Measurements from ENCODE around the gene PRTN3.

PRTN3 gene

DNA sequence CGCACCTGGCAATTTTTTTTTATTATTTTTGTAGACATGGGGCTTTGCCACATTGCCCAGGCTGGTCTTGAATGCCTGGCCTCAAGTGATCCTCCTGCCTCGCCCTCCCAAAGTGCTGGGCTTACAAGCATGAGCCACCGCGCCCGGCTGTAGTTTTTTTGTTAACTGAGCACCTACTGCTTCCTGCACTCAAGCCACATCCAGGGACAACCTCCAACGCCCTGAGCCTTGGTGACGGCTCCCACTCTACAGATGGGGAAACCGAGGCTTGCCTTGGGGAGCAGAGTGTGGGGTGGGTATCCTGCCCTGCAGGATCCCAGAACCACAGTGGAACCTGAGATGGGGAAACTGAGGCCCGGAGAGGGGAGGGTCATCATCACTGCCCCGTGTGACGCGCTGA, 14.3 kb downstream of the PRTN3 start:
- DNase-seq = no peak
- in situ Hi-C loops (cut with HindIII; ENCODE audit: low pct_ligation_motif_present, low pct_unique_long_range_greater_than_20kb, low sequenced_read_pairs) = no loop called here

DNA sequence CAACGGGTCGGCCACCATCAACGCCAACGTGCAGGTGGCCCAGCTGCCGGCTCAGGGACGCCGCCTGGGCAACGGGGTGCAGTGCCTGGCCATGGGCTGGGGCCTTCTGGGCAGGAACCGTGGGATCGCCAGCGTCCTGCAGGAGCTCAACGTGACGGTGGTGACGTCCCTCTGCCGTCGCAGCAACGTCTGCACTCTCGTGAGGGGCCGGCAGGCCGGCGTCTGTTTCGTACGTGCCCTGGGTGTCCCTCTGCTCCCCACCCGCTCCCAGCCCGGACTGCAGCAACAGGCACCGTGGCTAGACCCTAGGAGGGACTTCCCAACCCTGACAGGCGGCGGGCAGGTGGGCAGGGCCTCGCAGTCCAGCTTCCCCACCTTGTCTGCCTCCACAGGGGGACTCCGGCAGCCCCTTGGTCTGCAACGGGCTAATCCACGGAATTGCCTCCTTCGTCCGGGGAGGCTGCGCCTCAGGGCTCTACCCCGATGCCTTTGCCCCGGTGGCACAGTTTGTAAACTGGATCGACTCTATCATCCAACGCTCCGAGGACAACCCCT, 14.8 kb downstream of the PRTN3 start:
- no peak for DNase-seq
- in situ Hi-C loops (cut with HindIII; ENCODE audit: low pct_ligation_motif_present, low pct_unique_long_range_greater_than_20kb, low sequenced_read_pairs) = no loop called here

DNA sequence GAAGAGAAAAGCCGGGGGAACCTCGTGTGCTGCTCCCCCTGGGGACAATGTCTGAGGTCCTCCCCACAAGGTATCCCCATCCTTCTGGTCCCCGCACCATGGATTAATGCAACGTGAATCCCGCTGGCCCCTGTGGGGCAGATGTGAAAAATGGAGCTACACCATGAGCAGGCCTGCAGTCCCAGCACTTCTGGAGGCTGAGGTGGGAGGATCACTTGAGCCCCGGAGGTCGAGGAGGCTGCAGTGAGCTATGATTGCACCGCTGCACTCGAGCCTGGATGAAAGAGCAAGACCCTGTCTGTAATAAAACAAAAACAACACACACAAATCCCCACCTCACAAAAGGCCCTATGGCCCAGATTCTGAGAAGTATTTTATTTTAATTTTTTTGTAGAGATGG, 17.5 kb downstream of the PRTN3 start:
- no peak for DNase-seq

DNA sequence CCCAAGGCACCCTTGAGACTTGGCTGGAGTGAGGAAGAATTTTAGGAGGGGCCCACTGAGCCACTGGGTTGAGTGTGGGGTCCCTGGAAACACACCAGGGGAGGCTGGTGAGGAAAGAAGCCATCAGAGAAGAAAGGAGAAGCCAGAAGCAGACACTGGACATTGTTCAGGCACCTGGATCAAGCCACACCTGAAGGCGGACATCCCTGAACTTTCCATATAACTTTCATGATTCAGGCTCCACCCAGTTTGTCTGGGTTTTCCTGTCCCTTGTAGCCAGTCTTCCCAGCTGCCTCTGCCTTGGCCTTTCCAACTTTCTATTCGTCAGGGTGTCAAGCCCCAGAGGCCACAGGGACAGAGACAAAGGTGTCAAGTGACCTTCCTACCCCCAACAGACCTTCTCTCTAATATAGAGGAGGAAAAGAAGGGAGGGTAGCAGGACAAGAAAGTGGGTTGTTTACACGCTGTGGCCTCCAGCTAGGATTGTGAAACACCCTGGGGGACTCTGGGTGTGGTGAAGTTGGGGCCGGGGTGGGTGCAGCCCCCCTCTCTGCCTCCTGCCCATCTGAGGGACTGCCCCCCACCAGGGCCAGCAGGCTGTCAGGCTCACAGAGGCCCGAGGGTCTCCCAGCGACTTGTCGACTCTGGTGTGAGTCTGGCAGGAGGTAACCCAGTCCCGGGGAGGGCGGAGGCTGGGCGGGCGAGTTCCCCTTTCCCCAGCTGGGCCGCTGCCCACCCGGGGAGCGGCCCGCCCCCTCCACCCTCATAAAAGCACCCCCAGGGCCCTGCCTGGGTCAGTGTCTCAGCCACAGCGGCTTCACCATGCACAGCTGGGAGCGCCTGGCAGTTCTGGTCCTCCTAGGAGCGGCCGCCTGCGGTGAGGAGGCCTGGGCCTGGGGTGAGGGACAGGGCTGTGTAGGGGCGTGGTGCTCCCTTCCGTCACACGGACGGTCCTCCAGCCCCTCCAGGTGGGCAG, 18.4 kb downstream of the PRTN3 start, which contains the start of gene CFD:
TSS of gene CFD (plus strand) at position 797 of the 976 bp plus-strand sequence. CDS start at position 823, 26 bp downstream.
- in situ Hi-C loops (cut with HindIII; ENCODE audit: low pct_ligation_motif_present, low pct_unique_long_range_greater_than_20kb, low sequenced_read_pairs) = no loop called here
- no peak for DNase-seq

More for the DNA sequence above, 17.5 kb downstream of the PRTN3 start:
- in situ Hi-C loops (cut with HindIII; ENCODE audit: low pct_ligation_motif_present, low pct_unique_long_range_greater_than_20kb, low sequenced_read_pairs) = no loop called here

DNA sequence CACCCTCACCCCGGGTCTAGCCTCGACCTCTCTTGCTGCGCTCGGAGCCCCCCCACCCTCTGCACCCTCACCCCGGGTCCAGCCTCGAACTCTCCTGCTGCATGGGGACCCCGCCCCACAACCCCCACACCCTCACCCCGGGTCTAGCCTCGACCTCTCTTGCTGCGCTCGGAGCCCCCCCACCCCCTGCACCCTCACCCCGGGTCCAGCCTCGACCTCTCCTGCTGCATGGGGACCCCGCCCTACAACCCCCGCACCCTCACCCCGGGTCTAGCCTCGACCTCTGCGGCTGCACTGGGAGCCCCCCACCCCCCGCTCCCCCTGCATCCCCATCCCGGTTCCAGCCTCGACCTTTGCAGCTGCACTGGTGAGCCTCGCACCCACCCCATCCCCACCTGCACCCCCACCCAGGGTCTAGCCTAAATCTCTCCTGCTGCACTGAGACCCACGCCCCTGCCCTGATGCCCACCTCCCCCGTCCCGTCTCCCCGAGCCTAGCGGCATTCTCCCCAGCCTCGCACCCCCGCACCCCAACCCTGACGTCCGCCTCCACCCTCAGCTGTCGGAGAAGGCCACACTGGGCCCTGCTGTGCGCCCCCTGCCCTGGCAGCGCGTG, 20.4 kb downstream of the PRTN3 start:
- in situ Hi-C loops (cut with HindIII; ENCODE audit: low pct_ligation_motif_present, low pct_unique_long_range_greater_than_20kb, low sequenced_read_pairs) = no loop called here
- no peak for DNase-seq

DNA sequence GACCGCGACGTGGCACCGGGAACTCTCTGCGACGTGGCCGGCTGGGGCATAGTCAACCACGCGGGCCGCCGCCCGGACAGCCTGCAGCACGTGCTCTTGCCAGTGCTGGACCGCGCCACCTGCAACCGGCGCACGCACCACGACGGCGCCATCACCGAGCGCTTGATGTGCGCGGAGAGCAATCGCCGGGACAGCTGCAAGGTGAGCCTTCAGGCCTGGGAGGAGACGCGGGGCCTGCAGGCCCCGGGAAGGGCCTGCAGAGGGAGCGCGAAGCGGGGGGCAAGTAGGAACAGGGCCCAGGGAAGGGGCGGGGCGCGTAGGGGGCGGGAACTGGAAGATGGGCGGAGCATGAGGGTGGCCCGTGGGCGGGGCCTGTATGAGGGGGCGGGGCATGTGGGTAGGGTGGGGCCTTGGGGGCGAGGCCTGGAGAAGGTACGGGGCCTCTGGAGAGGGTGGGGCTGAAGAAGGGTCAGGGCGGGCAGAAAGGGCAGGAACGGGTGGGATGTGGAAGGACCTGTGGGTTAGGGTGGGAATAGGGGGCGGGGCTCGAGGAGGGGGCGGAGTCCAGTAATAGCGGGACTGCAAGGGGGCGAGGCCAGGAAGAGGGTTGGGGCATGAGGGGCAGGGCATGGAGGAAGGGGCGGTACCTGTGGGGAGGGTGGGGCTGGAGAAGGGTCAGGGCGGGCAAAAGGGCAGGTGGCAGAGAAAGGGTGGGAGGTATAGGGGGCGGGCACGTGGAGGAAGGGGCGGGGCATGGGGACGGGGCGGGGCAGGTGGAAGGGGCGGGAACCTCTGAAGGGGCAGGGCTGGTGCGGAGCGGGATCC, 21.2 kb downstream of the PRTN3 start:
- in situ Hi-C loops (cut with HindIII; ENCODE audit: low pct_ligation_motif_present, low pct_unique_long_range_greater_than_20kb, low sequenced_read_pairs) = no loop called here
- DNase-seq = no peak

DNA sequence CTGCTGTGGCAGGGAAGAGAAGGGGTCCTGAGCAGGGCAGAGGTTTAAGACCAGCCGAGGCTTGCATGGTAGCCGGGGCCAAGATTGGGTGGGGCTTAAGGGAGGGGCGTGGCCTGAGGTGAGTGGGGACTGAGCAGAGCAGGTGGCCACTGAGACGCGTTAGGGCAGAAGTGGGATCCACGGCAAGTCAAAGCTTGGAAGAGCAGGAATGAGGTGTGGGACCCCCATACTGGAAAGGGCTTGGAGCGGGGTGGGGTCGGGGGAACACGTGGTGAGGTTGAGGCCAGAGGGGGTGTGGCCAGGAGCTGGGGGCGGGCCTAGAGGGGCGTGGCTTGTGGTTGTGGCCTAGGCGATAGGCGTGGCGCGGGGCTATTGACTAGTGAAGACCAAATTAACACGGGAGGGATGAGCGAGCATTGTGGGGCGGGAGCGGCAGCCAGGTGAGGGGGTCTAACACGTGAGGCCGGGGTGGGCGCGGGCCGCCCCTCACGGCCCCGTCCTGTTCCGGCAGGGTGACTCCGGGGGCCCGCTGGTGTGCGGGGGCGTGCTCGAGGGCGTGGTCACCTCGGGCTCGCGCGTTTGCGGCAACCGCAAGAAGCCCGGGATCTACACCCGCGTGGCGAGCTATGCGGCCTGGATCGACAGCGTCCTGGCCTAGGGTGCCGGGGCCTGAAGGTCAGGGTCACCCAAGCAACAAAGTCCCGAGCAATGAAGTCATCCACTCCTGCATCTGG, 21.9 kb downstream of the PRTN3 start:
- DNase-seq = no peak
- in situ Hi-C loops (cut with HindIII; ENCODE audit: low pct_ligation_motif_present, low pct_unique_long_range_greater_than_20kb, low sequenced_read_pairs) = no loop called here

DNA sequence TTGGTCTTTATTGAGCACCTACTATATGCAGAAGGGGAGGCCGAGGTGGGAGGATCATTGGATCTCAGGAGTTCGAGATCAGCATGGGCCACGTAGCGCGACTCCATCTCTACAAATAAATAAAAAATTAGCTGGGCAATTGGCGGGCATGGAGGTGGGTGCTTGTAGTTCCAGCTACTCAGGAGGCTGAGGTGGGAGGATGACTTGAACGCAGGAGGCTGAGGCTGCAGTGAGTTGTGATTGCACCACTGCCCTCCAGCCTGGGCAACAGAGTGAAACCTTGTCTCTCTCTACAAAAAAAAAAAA, 22.5 kb downstream of the PRTN3 start:
- in situ Hi-C loops (cut with HindIII; ENCODE audit: low pct_ligation_motif_present, low pct_unique_long_range_greater_than_20kb, low sequenced_read_pairs) = no loop called here
- DNase-seq = no peak

DNA sequence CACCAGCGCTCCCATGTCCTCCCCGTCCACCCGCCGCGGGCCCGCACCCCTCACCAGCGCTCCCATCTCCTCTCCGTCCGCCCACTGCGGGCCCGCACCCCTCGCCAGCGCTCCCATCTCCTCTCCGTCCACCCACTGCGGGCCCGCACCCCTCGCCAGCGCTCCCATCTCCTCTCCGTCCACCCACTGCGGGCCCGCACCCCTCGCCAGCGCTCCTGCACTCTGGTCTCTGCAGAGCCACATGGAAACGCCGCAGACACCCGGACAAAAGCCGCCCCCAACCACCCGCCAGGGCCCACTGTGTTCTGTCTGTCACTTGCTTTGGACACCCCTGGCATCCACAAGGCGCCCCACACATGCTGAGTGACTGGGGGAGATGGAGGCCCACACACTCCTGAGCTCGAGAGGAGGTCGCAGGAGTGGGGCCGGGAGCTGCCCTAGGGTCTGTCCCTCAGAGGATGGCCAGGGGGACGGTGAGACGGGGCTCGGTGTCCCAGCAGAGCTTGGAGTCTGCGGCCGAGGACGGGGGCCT, 26.0 kb downstream of the PRTN3 start:
- in situ Hi-C loops (cut with HindIII; ENCODE audit: low pct_ligation_motif_present, low pct_unique_long_range_greater_than_20kb, low sequenced_read_pairs) = no loop called here
- DNase-seq = no peak

DNA sequence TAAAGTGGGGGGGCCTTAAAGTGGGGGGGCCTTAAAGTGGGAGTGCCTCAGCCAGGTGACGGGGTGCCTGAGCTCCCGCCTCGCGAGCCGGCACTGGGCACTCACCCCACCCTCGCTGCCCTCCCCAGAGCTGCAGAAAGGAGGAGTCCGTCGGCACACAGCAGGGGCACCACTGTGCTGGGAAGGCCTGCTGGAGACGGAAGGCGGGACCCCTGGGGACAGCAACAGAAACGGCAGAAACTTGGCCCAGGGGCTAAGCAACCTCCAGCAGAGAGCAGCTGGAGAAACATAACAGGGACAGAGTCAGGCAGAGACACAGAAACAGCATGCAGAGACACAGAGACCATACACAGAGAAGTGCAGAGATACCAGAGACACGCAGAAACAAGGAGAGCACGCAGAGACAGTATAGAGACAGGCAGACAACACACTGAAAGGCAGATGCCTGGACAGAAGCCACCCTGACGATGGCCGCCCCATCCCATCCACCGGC, 26.5 kb downstream of the PRTN3 start:
- in situ Hi-C loops (cut with HindIII; ENCODE audit: low pct_ligation_motif_present, low pct_unique_long_range_greater_than_20kb, low sequenced_read_pairs) = no loop called here
- DNase-seq = no peak

DNA sequence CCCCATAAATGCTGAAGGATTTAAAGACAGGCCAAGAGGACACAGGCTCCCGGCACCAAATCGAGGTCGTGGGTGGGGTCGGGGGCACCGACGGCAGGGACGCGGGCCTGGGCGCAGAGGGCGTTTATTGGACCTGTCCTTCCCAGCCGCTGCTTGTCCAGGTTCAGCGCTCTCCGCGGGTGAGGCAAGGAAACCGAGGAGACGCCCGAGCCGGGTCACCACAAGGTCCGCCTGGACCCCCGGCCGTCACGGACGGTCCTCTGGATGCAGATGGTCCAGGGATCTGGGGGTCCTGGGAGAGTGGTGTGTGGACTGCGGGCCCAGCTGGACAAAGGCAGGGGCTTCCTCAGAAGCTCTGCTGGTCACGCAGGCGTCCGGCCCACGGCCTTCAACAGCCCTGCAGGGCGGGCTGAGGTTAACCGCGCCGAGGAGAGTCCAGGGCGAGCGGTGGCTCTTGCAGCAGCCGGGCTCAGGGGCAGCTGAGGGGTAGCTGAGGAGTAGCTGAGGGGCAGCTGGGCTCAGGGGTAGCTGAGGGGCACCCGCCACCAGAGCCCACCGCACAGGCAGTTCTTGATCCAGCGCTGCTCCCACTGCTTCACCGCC, 27.2 kb downstream of the PRTN3 start:
- DNase-seq = no peak
- in situ Hi-C loops (cut with HindIII; ENCODE audit: low pct_ligation_motif_present, low pct_unique_long_range_greater_than_20kb, low sequenced_read_pairs) = no loop called here

DNA sequence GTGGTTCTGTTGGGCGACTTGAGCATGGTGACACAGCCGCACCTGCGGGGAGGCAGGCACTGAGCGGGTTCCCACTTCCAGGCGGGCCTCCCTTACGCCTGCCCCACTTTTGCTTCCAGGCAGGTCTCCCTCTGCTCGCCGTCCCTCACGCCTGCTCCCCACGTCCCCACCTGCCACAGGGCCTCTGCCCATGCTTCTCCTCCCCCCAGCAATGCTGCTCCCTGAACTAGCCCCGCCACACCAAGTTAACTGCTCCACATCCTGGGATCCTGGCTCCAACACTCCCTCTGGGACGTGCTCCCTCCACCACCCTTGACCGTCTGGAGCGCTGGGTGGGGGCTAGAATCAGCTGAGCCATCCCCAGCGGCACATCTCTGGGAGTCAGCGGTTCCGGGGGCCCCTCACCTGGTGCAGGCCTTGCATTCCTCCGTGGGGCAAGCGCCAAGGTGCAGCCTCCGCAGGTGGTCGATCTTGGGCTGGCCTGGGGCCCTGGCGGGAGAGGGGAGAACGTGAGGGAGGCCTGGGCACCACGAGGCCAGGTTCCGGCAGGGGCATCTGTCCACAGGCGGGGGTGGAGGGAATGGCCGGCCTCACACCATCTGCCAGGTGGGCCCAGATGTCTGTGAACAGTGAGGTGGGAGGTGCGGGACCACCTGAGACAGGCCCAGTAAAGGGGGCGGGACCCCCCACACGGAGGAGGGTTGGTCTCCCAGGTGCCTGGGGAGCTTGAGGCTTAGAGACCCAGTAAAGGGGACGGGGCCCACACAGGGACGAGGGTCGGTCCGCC, 27.9 kb downstream of the PRTN3 start:
- in situ Hi-C loops (cut with HindIII; ENCODE audit: low pct_ligation_motif_present, low pct_unique_long_range_greater_than_20kb, low sequenced_read_pairs) = no loop called here
- DNase-seq = no peak

DNA sequence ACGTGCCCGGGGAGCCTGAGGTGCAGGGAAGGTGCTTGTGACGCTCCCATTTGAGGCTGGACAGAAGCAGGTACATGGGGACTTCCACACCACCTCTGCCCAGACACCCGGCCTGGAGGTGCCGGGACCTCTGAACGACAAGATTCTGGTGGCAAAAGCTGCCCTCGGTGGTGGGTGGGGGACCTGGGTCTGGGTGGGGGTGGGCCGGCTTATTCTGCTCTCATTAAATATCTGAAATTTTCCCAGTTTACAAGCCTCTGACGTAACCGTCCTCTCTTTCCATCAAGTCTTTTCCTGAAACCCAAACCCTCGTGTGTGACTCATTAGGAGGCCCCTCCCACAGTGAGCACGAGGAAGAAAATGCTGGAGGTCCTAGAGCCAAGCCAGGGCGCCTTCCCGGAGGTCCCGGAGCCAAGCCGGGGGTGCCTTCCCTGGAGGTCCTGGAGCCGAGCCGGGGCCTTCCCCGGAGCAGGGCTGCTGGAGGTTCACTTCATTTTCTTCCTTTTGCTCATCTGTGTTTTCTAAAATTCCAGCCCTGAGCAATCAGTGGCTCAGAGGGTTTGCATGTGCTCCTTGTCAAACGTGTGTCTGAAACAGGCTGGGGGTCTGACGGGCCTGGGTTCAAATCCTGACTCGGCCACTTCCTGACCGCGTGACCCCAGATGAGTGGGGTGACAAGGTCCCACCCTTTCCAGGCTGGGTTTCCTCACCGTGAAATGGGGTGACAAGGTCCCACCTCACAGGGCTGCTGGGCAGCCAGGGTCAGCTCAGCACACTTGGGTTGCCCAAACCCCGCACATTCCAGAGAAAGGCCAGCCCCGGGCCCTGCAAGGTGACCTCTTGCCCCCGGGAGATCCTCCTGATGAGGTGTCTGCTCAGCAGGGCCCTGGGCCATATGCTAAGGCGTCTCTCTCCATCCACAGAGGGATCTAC, 28.7 kb downstream of the PRTN3 start:
- DNase-seq = peak; percentile 44
- in situ Hi-C loops (cut with HindIII; ENCODE audit: low pct_ligation_motif_present, low pct_unique_long_range_greater_than_20kb, low sequenced_read_pairs) = no loop called here

DNA sequence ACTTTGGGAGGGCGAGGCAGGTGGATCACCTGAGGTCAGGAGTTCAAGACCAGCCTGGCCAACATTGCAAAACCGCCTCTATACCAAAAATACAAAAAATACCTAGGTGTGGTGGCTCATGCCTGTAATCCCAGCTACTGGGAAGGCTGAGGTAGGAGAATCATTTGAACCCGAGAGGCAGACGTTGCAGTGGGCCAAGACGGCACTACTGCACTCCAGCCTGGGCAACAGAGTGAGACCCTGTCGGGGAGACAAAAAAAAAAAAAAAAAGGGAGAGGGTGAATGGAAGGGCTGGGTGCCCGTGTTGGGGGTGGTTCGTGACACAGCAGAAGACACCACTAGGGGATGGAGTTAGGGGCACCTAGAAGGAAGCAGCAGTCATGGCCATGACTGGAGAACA, 29.5 kb downstream of the PRTN3 start:
- in situ Hi-C loops (cut with HindIII; ENCODE audit: low pct_ligation_motif_present, low pct_unique_long_range_greater_than_20kb, low sequenced_read_pairs) = no loop called here
- DNase-seq = no peak

DNA sequence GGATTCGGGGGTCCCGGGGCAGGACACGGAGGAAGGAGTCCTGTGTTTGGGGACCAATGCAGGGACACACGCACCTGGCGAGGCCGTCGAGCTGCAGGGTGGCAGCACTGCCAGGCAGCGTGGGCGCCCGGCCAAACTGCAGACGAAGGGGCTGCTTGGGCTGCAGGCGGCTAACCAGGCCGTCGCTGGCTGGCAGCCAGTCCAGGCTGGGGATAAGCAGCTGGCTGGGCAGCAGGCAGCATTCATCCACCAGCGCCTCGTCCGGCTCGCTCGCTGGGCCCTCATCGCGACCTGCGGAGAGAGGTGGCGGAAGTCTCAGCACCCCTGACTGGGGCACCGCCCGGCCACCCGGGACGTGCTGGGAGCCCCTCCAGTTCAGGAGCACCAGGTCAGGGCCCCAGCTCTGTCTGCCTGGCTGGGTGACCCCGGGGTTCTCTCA, 30.2 kb downstream of the PRTN3 start:
- in situ Hi-C loops (cut with HindIII; ENCODE audit: low pct_ligation_motif_present, low pct_unique_long_range_greater_than_20kb, low sequenced_read_pairs) = no loop called here
- no peak for DNase-seq

All from ACHN (cell line).